Measurements from ENCODE around the gene OR13J1.

DNA sequence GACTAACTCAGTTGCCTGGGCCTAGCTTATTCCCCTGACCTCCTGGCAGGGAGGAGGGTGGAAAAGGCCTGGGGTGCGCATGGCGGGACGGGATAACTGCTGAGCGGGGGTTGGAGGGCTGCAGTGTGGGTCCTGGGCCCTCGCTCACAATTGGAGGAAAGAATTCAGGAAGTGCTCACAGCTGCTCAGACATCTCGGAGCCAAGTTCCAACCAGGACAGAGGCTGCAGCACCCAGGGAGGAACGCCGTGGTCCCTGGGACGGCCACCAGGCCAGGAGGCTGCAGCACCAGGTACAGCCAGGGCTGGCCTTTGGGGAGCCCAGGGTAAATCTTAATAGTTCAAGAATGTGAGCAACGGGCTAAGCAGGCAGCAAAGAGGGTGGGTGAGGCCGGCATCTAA is 39.1 kb upstream of the OR13J1 start, which contains the start of gene SPAAR:
- TF ChIP-seq, protein P1, sequence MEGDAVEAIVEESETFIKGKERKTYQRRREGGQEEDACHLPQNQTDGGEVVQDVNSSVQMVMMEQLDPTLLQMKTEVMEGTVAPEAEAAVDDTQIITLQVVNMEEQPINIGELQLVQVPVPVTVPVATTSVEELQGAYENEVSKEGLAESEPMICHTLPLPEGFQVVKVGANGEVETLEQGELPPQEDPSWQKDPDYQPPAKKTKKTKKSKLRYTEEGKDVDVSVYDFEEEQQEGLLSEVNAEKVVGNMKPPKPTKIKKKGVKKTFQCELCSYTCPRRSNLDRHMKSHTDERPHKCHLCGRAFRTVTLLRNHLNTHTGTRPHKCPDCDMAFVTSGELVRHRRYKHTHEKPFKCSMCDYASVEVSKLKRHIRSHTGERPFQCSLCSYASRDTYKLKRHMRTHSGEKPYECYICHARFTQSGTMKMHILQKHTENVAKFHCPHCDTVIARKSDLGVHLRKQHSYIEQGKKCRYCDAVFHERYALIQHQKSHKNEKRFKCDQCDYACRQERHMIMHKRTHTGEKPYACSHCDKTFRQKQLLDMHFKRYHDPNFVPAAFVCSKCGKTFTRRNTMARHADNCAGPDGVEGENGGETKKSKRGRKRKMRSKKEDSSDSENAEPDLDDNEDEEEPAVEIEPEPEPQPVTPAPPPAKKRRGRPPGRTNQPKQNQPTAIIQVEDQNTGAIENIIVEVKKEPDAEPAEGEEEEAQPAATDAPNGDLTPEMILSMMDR (IDR thresholded peaks at IDR 0.05), result no peak
- TF ChIP-seq POLR2A (IDR thresholded peaks at IDR 0.05), result no peak
